Body of pancreas (tissue), 4 donors: ENCODE data around the gene TPMT. TPM values are rescaled to one million over a fixed set of nuclear protein-coding genes. Genes with fewer than 3 reads are reported as not detected.
"Not testable (repeated sequence)": the region's sequence is repeated elsewhere in the genome, so short reads cannot be mapped to it uniquely, and the experiment has no call there.

ENCODE experiments used
- ATAC-seq: fragments of 150-250 bp; one replicate; pipeline ENCODE4 v1.9.1; 2016
- DNase-seq, 4 donors: peaks; one replicate each; pipeline ENCODE4 v3.0.0-alpha.2; 2019
- H3K27ac ChIP-seq, 4 donors: fragments of 200-600 bp; sonication (generic); 1 replicate in 3 of 4; 2 replicates in 1 of 4; pipeline versions ENCODE4 v1.5.1 to v1.6.1; 2016 to 2019; ENCODE audit warnings: mild to moderate bottlenecking in 1 of 4, mixed read lengths in 1 of 4, moderate library complexity in 1 of 4
- H3K27me3 ChIP-seq, 2 donors: fragments of 200-600 bp; sonication (generic); one replicate each; pipeline ENCODE4 v1.6.0; 2016; ENCODE audit warnings: mild to moderate bottlenecking in 1 of 2
- H3K36me3 ChIP-seq, 2 donors: fragments of 200-600 bp; sonication (generic); replicated peaks in 1 of 2; 2 replicates each; pipeline ENCODE4 v1.5.1; 2016; ENCODE audit warnings: low read depth in 2 of 2; ENCODE audit not compliant: insufficient read depth in 1 of 2
- H3K4me1 ChIP-seq: fragments of 200-600 bp; sonication (generic); one replicate; pipeline ENCODE4 v1.6.0; 2016
- H3K4me3 ChIP-seq, 2 donors: fragments of 200-600 bp; sonication (generic); 1 replicate in 1 of 2; 2 replicates in 1 of 2; pipeline ENCODE4 v1.5.1; 2016 to 2019
- H3K9me3 ChIP-seq, 3 donors: fragments of 200-600 bp; sonication (generic); 1 replicate in 2 of 3; 2 replicates in 1 of 3; pipeline ENCODE4 v1.5.1; 2016
- CTCF ChIP-seq, 7 experiments: fragments of 450-650 bp in 4 of 7; fragments of 200-600 bp in 3 of 7; sonication (generic) in 3 of 7; IDR thresholded peaks; one replicate each; pipeline ENCODE4 v1.5.1; 2016 to 2019; ENCODE audit warnings: antibody characterized with exemption in 7 of 7
- POLR2A ChIP-seq, 3 donors: fragments of 450-650 bp; IDR thresholded peaks; one replicate each; pipeline ENCODE4 v1.6.1; 2016; ENCODE audit warnings: antibody characterized with exemption in 3 of 3, mild to moderate bottlenecking in 2 of 3
- WGBS, 2 donors: methylation state at CpG; one replicate each; pipeline ENCODE4 v1.1.5; 2017; 5-methylcytosine and 5-hydroxymethylcytosine counted together
- intact Hi-C: fragments of 100-400 bp; cut with DNase I; formaldehyde crosslinking; loops from one replicate; pipeline ENCODE4 v1.15.1; 2023
- total RNA-seq, 2 donors: library from RNA; depleted of rRNA; stranded (reverse); fragments of >200 nt; gene quantifications; one replicate each; pipeline ENCODE4 v1.1.0, GENCODE V29; 2016

Gene TPMT
- total RNA-seq, 2 donors from 2014 or later: 4.6 to 8.0 TPM

- intact Hi-C loops: no loop called here
Observed at GRCh38 chr6:18151801-18152200, 3.1 kb downstream of the TPMT start.

GRCh38 chr6:18151391-18151790, 3.5 kb downstream of the TPMT start:
- H3K9me3 ChIP-seq, H3K27ac ChIP-seq, ATAC-seq, H3K27me3 ChIP-seq, H3K36me3 ChIP-seq, intact Hi-C loops, H3K4me3 ChIP-seq, DNase-seq: not testable (repeated sequence)
- 91 to 96% methylated on average over 3 of the region's 3 CpGs for WGBS, 2 donors
- peaks cover 26% of the 10 kb centered on the region for H3K4me1 ChIP-seq

More at GRCh38 chr6:18151801-18152200, 3.1 kb downstream of the TPMT start:
- Histone ChIP-seq H3K9me3 (no peaks in the 10 kb centered on the region), H3K36me3 (no peaks in the 10 kb centered on the region), H3K27ac (no peak overlapping the region), H3K4me3 (no peak overlapping the region), H3K4me1 (peaks cover 29% of the 10 kb centered on the region), H3K27me3 (no peaks in the 10 kb centered on the region)
- no peak for ATAC-seq
- TF ChIP-seq CTCF (IDR thresholded peaks at IDR 0.05) (no peak), POLR2A (IDR thresholded peaks at IDR 0.05) (no peak)
- no peak for DNase-seq
- 84 to 85% methylated on average over 3 of the region's 3 CpGs for WGBS, 2 donors

GRCh38 chr6:18148304-18149025, 6.4 kb downstream of the TPMT start:
- intact Hi-C loops: no loop called here
- peak; percentile 22 for ATAC-seq

GRCh38 chr6:18147616-18148015, 7.3 kb downstream of the TPMT start:
- WGBS, 2 donors: 56 to 78% methylated on average over 2 of the region's 2 CpGs
- ATAC-seq: no peak
- intact Hi-C loops: no loop called here

More at GRCh38 chr6:18148304-18149025, 6.4 kb downstream of the TPMT start:
- Histone ChIP-seq H3K4me3 (no peak overlapping the region), H3K4me1 (peaks cover 13% of the 10 kb centered on the region), H3K27ac (peak overlapping the region in 1 of 4 donors; percentile 60), H3K36me3 (peaks cover 0 to 1% of the 10 kb centered on the region in 2 donors), H3K9me3 (no peaks in the 10 kb centered on the region), H3K27me3 (no peaks in the 10 kb centered on the region)
- WGBS, 2 donors: 90 to 93% methylated on average over 5 of the region's 5 CpGs
- TF ChIP-seq CTCF (IDR thresholded peaks at IDR 0.05) (no peak), POLR2A (IDR thresholded peaks at IDR 0.05) (no peak)
- no peak for DNase-seq

GRCh38 chr6:18147160-18147559, 7.7 kb downstream of the TPMT start:
- intact Hi-C loops: no loop called here
- Histone ChIP-seq H3K9me3 (no peaks in the 10 kb centered on the region), H3K36me3 (peaks cover 0 to 1% of the 10 kb centered on the region in 2 donors), H3K27ac (peak overlapping the region in 2 of 4 donors; percentile 30 to 60), H3K4me3 (no peak overlapping the region), H3K27me3 (no peaks in the 10 kb centered on the region), H3K4me1 (no peaks in the 10 kb centered on the region)
- DNase-seq (no peak), ATAC-seq (peak; percentile 52)
- WGBS, 2 donors: 53 to 72% methylated on average over 2 of the region's 2 CpGs
- TF ChIP-seq CTCF (IDR thresholded peaks at IDR 0.05) (no peak), POLR2A (IDR thresholded peaks at IDR 0.05) (no peak)

More at GRCh38 chr6:18147616-18148015, 7.3 kb downstream of the TPMT start:
- H3K9me3 ChIP-seq: no peaks in the 10 kb centered on the region
- no peak for DNase-seq
- H3K4me3 ChIP-seq: no peak overlapping the region
- H3K36me3 ChIP-seq: peaks cover 0 to 1% of the 10 kb centered on the region in 2 donors
- TF ChIP-seq POLR2A (IDR thresholded peaks at IDR 0.05) (no peak), CTCF (IDR thresholded peaks at IDR 0.05) (no peak)
- peaks cover 4% of the 10 kb centered on the region for H3K4me1 ChIP-seq
- no peaks in the 10 kb centered on the region for H3K27me3 ChIP-seq
- peak overlapping the region in 2 of 4 donors; percentile 30 to 60 for H3K27ac ChIP-seq
